GM18519 (cell line): ENCODE data around the gene PCDHB7.
"Not testable (repeated sequence)": the region's sequence is repeated elsewhere in the genome, so short reads cannot be mapped to it uniquely, and the experiment has no call there.

Source experiments
- ATAC-seq: cut with Tn5 transposase; IDR thresholded peaks from one replicate; pipeline ENCODE4 v1.9.1; 2021; ENCODE audit warnings: mild to moderate bottlenecking, moderate library complexity; ENCODE audit not compliant: unreplicated experiment, low FRiP score

The PCDHB7 gene

GRCh38 chr5:141179876-141180275 is 7.4 kb downstream of the PCDHB7 start:
- not testable (repeated sequence) for ATAC-seq

- no peak for ATAC-seq
These were observed 7.9 kb downstream of the PCDHB7 start for GRCh38 chr5:141180313-141180712.

- no peak for ATAC-seq
These were observed 9.8 kb downstream of the PCDHB7 start, which contains the start of gene PCDHB16 for GRCh38 chr5:141182248-141182647. TSS of gene PCDHB16 (plus strand) at chr5:141182387. CDS start at chr5:141182560, 173 bp downstream.

- not testable (repeated sequence) for ATAC-seq
These were observed 11.8 kb downstream of the PCDHB7 start for GRCh38 chr5:141184117-141184855.

- no peak for ATAC-seq
These were observed 14.6 kb downstream of the PCDHB7 start, which contains the start of gene PCDHB9 for GRCh38 chr5:141186897-141187512. TSS of gene PCDHB9 (plus strand) at chr5:141187161. CDS start at chr5:141187319, 158 bp downstream.

- ATAC-seq = not testable (repeated sequence)
These were observed 16.2 kb downstream of the PCDHB7 start for GRCh38 chr5:141188682-141189081.

GRCh38 chr5:141189131-141189530 is 16.7 kb downstream of the PCDHB7 start:
- ATAC-seq = not testable (repeated sequence)

- ATAC-seq = no peak
These were observed 19.8 kb downstream of the PCDHB7 start, which contains the start of gene PCDHB10 for GRCh38 chr5:141192110-141192725. TSS of gene PCDHB10 (plus strand) at chr5:141192353. CDS start at chr5:141192553, 200 bp downstream.

- not testable (repeated sequence) for ATAC-seq
These were observed 21.9 kb downstream of the PCDHB7 start for GRCh38 chr5:141194332-141194731.

- no peak for ATAC-seq
These were observed 23.9 kb downstream of the PCDHB7 start for GRCh38 chr5:141196363-141196762.

- ATAC-seq = no peak
These were observed 27.2 kb downstream of the PCDHB7 start, which contains the start of gene PCDHB11 for GRCh38 chr5:141199359-141200235. TSS of gene PCDHB11 (plus strand) at chr5:141199627. CDS start at chr5:141199775, 148 bp downstream.

- not testable (repeated sequence) for ATAC-seq
These were observed 28.7 kb downstream of the PCDHB7 start for GRCh38 chr5:141201126-141201525.

GRCh38 chr5:141201646-141202045 is 29.2 kb downstream of the PCDHB7 start:
- not testable (repeated sequence) for ATAC-seq

GRCh38 chr5:141208478-141208877 is 36.0 kb downstream of the PCDHB7 start, which contains the start of gene PCDHB12:
TSS of gene PCDHB12 (plus strand) at chr5:141208719. CDS start at chr5:141208908, 189 bp downstream.
- ATAC-seq = no peak

GRCh38 chr5:141210281-141210680 is 37.8 kb downstream of the PCDHB7 start:
- ATAC-seq = not testable (repeated sequence)

- not testable (repeated sequence) for ATAC-seq
These were observed 38.4 kb downstream of the PCDHB7 start for GRCh38 chr5:141210849-141211248.

GRCh38 chr5:141213656-141214339 is 41.4 kb downstream of the PCDHB7 start, which contains the start of gene PCDHB13:
TSS of gene PCDHB13 (plus strand) at chr5:141213919. CDS start at chr5:141214124, 205 bp downstream.
- ATAC-seq = not testable (repeated sequence)

- ATAC-seq = not testable (repeated sequence)
These were observed 42.1 kb downstream of the PCDHB7 start for GRCh38 chr5:141214583-141214982.

GRCh38 chr5:141215504-141215903 is 43.1 kb downstream of the PCDHB7 start:
- not testable (repeated sequence) for ATAC-seq
